Activated naive CD8-positive, alpha-beta T cell treated with anti-CD3 and anti-CD28 coated beads, Interleukin-2, amount 50 U/mL, for 16 hours (primary cell): ENCODE results near the gene AACS.

Source experiments
- DNase-seq: peaks from one replicate; pipeline ENCODE4 v3.0.0-alpha.2; 2020; ENCODE audit warnings: low read depth, low spot score

The AACS gene

DNA sequence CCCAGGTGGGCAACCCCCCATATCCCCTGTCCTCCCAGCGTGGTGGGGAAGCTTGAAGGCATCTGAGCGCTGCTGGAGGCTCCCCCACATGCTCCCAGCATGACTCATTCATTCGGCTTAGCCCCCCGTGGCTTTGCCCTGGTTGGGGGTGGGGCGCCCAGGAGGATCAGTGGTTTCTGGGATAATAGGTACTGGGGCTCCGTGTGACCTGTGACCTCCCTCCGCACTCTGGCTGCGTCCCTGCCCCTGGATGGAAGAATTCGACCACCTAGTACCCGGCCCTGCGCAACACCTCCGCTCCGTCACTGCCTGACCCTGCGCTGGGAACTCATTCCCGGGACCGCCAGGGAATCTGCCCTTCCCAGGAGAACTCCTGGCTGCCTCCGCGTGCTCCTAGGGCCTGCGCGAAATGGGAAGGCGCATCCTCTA, 120.1 kb downstream of the AACS start:
- no peak for DNase-seq

DNA sequence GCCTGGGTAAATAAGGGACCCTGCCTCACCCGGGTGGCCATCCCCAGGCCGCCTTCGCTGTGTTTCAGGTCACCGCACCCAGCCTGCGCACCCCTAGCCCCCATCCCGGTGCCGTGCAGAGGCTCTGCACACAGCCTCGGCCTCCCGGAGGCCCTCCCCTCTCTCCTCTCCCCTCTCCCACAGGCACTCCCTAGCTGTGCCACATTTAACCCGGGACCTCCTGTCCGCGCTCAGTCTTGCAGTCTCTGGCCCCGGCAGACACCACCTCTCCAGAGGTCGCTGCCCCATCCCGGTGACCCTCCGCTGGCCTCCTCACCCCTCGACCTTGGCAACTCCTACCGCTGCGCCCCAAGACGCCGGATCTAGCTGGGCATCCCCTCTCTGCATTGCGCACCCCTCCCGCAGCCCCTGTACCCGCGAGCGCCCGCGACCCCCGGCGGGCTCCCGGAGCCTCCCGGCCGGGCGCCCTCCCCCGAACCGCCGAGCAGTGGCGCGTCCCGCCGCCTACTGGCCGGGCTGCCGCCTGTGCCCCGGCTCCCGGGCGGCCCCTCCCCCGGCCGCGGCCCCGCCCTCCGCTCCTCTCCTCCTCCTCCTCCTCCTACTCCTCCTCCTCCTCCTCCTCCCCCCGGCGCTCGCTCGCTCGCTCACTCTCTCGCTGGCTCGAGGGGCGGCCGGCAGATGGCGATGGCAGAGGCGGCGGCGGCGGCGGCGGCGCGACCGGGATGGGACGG, 120.7 kb downstream of the AACS start, which contains the start of gene TMEM132B:
Gene TMEM132B (plus strand): TSS at position 647 of the 731 bp plus-strand sequence.
- DNase-seq, result no peak

DNA sequence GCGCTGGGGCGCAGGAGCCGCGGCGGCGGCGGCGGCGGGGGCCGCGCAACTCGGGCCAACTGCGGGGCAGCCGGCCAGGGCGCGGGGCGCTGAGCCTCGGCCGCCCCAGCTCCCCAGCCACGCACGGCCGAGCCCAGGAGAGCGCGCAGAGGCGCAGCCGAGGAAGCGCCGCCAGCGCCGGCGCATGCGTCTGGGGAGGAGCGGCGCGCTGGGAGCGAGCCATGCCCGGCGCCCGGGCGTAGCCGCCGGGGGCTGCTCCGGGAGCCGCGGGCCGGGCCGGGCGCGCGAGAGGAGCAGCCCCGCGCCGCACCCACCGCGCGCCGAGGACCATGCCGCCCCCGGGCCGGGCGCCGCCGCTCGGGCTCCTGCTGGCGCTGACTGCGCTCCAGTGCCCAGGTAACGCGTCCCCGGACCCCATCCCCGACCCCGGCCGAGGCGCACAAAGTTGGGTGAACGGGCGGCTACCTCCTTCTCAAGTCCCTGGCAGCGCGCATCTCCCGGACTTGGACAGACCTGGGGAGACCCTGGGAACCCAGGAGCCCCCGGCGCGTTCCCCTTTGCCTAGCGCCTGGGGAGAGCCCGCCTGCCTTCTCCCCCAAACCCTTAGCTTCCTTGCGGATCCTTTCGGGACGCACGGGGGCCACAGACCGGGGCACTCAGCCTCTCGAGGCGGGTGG, 121.4 kb downstream of the AACS start:
- DNase-seq, result no peak

DNA sequence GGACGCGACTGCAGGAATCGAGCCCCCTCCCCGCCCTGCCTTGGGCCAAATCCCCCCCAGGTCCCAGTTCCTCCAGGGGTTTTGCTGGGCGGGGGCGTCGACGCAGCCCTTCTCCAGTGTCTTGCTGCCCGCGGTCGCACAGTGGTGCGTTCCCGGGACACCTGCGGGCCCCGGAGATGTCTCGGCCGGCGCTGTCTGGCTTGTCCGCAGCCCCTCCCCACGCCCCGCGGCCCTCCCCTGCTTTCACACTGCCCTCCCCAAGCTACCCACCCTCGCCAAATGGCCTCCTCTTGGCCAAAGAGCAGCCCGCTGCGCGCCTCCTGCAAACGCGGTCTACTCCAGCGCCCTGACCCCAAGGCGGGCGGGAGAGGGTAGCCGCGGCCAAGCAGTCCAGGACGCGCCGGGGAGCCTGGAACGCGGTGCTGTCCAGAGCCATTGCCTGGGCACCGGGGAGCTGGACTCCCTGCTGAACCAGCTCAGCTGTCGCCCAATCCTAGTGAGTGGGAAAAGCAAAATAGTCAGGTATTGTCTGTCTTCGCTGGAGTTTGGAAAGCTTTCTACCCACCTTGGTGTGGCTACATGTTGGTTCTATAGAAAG, 122.0 kb downstream of the AACS start:
- no peak for DNase-seq

DNA sequence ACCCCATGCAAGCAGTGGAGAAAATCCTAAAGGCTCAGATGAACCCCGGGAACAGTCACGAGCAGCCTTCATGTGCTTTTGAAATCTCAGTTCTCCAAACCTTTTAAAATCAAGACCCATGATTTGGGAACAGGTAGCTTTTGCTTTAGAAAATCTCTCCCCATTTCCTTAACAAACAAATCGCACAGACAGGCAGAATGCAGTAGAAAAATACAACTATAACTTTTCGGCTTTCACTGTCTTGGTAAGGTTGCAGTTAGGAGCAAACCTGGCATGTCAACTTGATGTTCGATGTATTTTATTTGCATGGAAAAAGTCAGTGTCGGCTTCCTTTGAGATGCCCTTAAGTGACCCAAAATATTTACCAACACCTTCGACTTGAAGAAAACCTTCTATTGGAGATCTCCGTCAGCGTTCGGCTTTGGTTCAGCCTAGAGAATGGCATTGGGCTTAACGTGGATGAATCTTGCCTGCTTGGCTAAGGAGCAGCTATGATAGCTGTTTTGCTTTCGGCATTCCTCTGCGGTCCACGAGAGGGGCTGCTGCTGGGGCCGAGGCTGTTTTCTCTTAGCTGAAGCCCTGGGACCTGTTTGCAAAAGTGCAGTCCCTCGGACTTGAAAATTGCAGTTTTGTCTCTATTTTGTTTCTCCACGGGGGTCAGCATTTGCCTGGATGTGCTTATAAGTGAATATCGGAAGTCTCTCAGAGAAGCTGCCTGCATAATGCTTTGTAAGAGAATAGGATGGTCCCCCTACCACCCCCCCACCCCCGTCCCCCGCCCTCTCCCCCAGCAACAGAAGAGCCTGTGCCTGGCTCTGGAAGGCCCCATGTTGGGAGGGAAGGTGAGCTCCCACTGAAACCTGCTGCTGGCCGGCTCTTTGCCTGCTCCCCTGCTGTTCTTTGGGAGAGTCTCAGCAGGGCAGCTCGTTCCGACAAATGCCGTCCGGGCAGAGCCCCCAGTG, 122.8 kb downstream of the AACS start:
- DNase-seq, result no peak

DNA sequence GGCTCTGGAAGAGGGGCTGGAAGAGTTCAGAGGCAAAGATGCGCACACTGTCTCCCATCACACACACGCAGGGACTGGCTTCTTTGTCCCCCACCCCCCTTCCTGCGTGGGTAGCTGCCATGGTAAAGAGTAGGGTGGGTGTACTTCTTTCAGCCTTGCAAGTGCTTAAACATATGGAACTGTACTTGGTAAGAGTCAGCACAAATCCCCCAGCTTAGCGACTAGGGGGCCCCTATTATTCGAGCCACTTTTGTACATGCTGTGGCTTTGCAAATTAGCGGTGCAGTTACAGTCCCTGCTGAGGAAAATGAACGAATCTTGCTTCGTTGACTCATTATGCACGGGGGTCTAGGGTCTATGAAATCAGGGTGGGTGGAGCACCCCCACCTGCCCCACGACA, 123.8 kb downstream of the AACS start:
- no peak for DNase-seq

DNA sequence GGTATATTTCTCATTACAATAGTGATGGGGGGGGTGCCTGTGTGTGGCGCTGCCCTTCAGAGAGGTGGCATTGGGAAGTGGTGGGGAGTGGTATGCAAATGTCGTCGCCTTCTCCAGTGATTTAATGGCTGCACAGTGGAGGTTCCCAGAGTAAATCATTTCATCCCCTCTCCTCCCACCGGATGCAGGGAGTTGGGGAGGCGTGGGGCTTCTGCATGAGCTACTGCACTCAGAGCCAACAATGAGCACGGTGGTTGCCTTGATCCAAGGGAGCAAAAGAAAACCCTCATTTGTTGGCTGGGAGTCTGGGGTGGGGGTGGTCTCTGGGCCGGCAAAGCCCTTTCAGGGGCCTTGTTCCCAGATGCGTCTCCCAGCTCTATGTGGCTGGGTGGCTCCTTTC, 124.3 kb downstream of the AACS start:
- DNase-seq, result no peak

DNA sequence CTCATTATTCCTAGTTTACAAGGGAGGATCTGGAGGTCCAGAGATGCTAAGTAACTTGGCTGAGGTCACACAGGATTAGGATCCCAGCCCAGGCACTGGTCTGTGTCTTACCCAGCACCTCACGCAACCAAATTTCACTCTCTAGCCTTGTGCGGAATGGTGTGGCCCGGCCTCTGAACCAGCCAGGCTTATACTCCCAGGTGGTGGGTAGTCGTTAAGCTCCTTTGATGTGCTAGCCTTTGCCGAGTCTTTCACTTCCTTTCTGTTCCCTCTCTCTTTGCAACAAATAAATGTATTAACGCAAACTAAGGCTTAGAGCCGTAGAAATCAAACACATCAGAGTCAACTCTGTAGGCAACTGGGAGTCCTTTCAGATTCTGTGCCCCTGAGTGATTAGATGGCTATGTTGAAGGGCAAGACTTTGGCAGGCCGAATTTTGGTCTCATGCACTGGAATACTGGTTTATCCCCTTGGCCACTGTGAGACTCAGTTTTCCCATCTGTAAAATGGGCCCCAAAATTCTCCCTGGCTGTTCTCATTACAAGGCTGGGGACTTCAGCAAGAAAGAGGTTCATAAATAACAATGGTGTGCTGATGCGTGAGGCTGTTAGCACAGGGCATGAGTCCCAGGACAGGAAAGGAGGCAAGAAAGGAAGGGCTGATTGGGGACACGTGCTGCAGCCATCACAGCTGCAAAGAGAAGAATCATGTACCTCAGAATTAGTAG, 126.3 kb downstream of the AACS start:
- DNase-seq, result no peak

DNA sequence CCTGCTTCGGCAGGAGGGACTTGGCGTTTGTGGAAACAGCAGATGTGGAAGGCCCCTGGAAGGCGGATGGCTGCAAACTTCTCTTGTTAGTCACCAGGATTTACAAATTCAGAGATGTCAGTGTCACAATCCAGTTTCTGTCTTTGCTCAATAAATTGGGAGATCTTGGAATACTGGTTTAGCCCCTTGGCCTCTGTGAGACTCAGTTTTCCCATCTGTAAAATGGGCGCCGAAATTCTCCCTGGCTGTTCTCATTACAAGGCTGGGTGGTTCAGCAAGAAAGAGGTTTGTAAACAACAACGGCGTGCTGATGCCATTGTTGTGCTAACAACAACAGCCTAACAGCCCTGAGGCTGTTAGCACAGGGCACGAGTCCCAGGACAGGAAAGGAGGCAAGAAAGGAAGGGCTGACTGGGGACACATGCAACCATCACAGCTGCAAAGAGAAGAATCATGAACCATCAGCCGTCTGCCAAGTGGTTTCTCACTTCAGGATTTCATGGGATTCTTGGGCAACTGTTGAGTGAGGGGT, 127.5 kb downstream of the AACS start:
- DNase-seq, result no peak
